C4-2B (cell line): ENCODE data around the gene AUTS2.
"Not testable (repeated sequence)": the region's sequence is repeated elsewhere in the genome, so short reads cannot be mapped to it uniquely, and the experiment has no call there.

Experiments used
- H3K27ac ChIP-seq: fragments of 450-650 bp; 2 replicates; pipeline ENCODE4 v1.5.1; 2017
- CTCF ChIP-seq: fragments of 450-650 bp; conservative IDR thresholded peaks from 2 replicates; pipeline ENCODE4 v1.5.1; 2017; ENCODE audit warnings: mild to moderate bottlenecking
- ZFX ChIP-seq: fragments of 450-650 bp; IDR thresholded peaks from 2 replicates; pipeline ENCODE4 v1.6.1; 2017

AUTS2 gene

DNA sequence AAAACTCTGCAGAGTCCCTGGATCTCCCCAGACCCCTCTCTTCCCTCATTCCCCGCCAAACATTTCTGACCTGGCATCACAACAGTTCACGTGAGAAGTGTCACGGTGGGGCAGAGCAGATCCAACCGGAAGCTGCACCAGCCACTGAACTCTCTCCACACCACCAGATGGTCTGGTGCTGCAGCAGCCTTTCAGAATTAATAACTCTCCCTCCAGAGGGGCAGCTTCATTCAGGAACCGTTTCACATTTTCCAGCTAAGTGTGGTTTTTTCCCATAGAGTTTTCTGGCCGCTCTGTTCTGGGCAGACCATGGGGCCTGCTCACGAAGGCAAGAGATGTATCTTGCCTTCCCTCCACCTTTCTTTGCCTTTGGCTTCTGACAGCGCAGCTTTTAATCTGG is 1047.0 kb downstream of the AUTS2 start:
- TF ChIP-seq ZFX (no peak), CTCF (no peak)
- H3K27ac ChIP-seq, result no peak overlapping the region

GRCh38 chr7:70645876-70646351 is 1047.6 kb downstream of the AUTS2 start:
- no peak for TF ChIP-seq ZFX
- TF ChIP-seq CTCF, result no peak
- H3K27ac ChIP-seq, result no peak overlapping the region

- TF ChIP-seq CTCF (no peak), ZFX (no peak)
Observed at GRCh38 chr7:70646536-70647248, 1048.4 kb downstream of the AUTS2 start.

GRCh38 chr7:70647801-70648498 is 1049.7 kb downstream of the AUTS2 start:
- TF ChIP-seq CTCF, result no peak
- no peak for TF ChIP-seq ZFX
- H3K27ac ChIP-seq, result no peak overlapping the region

More at GRCh38 chr7:70646536-70647248, 1048.4 kb downstream of the AUTS2 start:
- H3K27ac ChIP-seq, result no peak overlapping the region

DNA sequence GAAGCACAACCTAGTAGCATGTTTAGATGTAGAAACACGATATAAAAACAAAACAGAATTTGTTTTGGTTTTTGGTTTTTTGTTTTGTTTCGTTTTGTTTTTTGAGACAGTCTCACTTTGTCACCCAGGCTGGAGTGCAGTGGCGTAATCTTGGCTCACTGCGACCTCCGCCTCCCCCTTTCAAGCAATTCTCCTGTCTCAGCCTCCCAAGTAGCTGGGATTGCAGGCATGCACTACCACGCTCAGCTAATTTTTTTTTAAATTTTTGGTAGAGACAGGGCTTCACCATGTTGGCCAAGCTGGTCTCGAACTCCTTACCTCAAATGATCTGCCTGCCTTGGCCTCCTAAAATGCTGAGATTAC is 1050.2 kb downstream of the AUTS2 start:
- H3K27ac ChIP-seq, result not testable (repeated sequence)

DNA sequence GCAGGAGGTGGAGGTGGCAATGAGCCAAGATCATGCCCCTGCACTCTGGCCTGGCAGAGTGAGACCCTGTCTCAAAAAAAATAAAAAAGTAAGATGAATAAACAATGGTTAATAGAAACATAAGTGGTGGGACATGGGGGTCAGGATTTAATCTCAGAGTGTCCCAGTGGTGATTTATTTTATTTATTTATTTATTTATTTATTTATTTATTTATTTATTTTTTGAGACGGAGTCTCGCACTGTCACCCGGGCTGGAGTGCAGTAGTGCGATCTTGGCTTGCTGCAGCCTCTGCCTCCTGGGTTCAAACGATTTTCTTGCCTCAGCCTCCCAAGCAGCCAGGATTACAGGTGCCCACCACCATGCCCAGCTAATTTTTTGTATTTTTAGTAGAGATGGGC is 1051.0 kb downstream of the AUTS2 start:
- TF ChIP-seq ZFX (no peak), CTCF (no peak)

GRCh38 chr7:70654146-70654545 is 1055.9 kb downstream of the AUTS2 start:
- TF ChIP-seq ZFX (no peak), CTCF (no peak)
- H3K27ac ChIP-seq, result no peak overlapping the region

More for the DNA sequence above, 1051.0 kb downstream of the AUTS2 start:
- no peak overlapping the region for H3K27ac ChIP-seq
